ENCODE data around the gene APLNR. TPM values are rescaled to one million over a fixed set of nuclear protein-coding genes. Genes with fewer than 3 reads are reported as not detected.

The APLNR gene
- total and polyA plus RNA-seq, 2 of the 8 experiments (the other 6 are each of a cell fraction or from before 2014, with no cell fraction given): 0.80 TPM; not detected in 1

DNA sequence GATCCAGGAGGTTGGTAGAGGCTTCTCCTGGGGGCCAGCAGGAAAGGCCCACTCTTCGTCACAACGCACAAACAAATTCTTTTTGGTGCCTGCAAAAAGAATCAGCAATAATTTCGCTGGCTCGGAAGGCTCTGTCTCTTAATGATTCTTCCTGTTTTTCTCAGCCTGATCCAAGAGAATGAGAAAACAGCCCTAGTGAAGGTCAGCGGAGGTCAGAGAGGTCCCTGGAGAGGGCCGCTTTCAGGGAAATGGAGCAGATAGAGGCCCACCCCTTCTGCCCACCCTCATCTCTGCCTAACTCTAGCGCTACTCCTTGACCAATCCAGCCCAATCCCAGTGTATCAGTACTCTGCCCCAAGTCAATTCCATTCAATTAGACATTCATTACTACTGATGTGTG is 36.1 kb downstream of the APLNR start:
- H3K23me2 ChIP-seq (ENCODE audit: low read depth, low read length): no peaks in the 10 kb centered on the region; the same call in 1 of the 2 replicates
- H3K9ac ChIP-seq (replicated peaks in 1 of 4; ENCODE audit: extremely low read depth in 1 of 4, low read depth in 3 of 4, low read length in 3 of 4): no peak overlapping the region
- POLR2A ChIA-PET (ENCODE audit: partially characterized antibody): no interaction called here
- WGBS, 2 experiments (ENCODE audit: extremely low coverage in 1 of 2, insufficient coverage in 1 of 2, insufficient read length in 1 of 2, insufficient replicate concordance in 2 of 2, low coverage in 1 of 2, low lambda C conversion rate in 2 of 2, missing lambda C conversion rate in 1 of 2): 88% methylated on average over 7 of the region's 7 CpGs; no CpG with 5 or more reads in 1 of the 2 experiments
- no peaks in the 10 kb centered on the region for H4K20me1 ChIP-seq (replicated peaks in 1 of 2; ENCODE audit: control insufficient read depth in 1 of 2, insufficient read depth in 2 of 2, low read length in 2 of 2)
- CTCF ChIA-PET (ENCODE audit: partially characterized antibody): no interaction called here
- H3K4me2 ChIP-seq (ENCODE audit: insufficient read depth in 1 of 2, low read depth in 2 of 2, low read length in 2 of 2): no peak overlapping the region
- no peak overlapping the region for H2BK12ac ChIP-seq (ENCODE audit: low read depth, low read length)
- no peak overlapping the region for H3K4ac ChIP-seq (replicated peaks; ENCODE audit: insufficient read length, low read depth, low read length)
- no peak overlapping the region for H2BK5ac ChIP-seq (ENCODE audit: low read depth, low read length)
- H2BK20ac ChIP-seq (ENCODE audit: low read length): no peak overlapping the region
- no peak overlapping the region for H3K4me3 ChIP-seq (ENCODE audit: extremely low read depth in 1 of 4, insufficient read depth in 2 of 4, low read depth in 3 of 4, low read length in 4 of 4)
- H3K4me1 ChIP-seq (replicated peaks in 1 of 4; ENCODE audit: control insufficient read depth in 3 of 4, insufficient read depth in 4 of 4, low read length in 3 of 4): peaks cover 3 to 15% (median 11%) of the 10 kb centered on the region in 4 experiments; a peak in 5 of 7 replicates
- no peak overlapping the region for H4K5ac ChIP-seq (ENCODE audit: insufficient read length, low read depth, low read length)
- no peak overlapping the region for H4K91ac ChIP-seq (replicated peaks; ENCODE audit: insufficient read length, low read length)
- no peaks in the 10 kb centered on the region; a peak in 1 of 8 replicates for H3K36me3 ChIP-seq (ENCODE audit: control insufficient read depth in 2 of 4, insufficient read depth in 4 of 4, low read length in 3 of 4)
- FAIRE-seq: no peak
- no peak overlapping the region for H4K8ac ChIP-seq (ENCODE audit: extremely low read depth, insufficient read depth, low read length)
- H3K18ac ChIP-seq (ENCODE audit: extremely low read depth, low read length): no peak overlapping the region
- no peaks in the 10 kb centered on the region for H3K79me1 ChIP-seq (ENCODE audit: low read depth, low read length)
- no peak overlapping the region for H2BK15ac ChIP-seq (ENCODE audit: low read length)
- no peak for DNase-seq (ENCODE audit: low read depth in 1 of 2, low spot score in 2 of 2)
- no peak overlapping the region for H2BK120ac ChIP-seq (replicated peaks; ENCODE audit: low read depth, low read length)
- H3K14ac ChIP-seq (ENCODE audit: insufficient read length): no peak overlapping the region
- TF ChIP-seq, protein P1, sequence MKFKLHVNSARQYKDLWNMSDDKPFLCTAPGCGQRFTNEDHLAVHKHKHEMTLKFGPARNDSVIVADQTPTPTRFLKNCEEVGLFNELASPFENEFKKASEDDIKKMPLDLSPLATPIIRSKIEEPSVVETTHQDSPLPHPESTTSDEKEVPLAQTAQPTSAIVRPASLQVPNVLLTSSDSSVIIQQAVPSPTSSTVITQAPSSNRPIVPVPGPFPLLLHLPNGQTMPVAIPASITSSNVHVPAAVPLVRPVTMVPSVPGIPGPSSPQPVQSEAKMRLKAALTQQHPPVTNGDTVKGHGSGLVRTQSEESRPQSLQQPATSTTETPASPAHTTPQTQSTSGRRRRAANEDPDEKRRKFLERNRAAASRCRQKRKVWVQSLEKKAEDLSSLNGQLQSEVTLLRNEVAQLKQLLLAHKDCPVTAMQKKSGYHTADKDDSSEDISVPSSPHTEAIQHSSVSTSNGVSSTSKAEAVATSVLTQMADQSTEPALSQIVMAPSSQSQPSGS (IDR thresholded peaks at IDR 0.05; ENCODE audit: low read length): no peak
- no peak for TF ChIP-seq SP2 (IDR thresholded peaks at IDR 0.05; ENCODE audit: low read length)
- no peak overlapping the region for H3K56ac ChIP-seq (replicated peaks; ENCODE audit: insufficient read length, low read depth, low read length)
- no peak overlapping the region for H3K27ac ChIP-seq (ENCODE audit: low read depth, low read length)
- H3K9me3 ChIP-seq (ENCODE audit: insufficient read depth in 2 of 2, low read depth in 1 of 2, low read length in 1 of 2): no peaks in the 10 kb centered on the region
- H3K27me3 ChIP-seq (replicated peaks in 1 of 4; ENCODE audit: control insufficient read depth in 3 of 4, extremely low read depth in 1 of 4, insufficient read depth in 3 of 4, low read length in 3 of 4): no peaks in the 10 kb centered on the region
- no peak overlapping the region for H2AK5ac ChIP-seq (ENCODE audit: low read depth, low read length)
- no peak overlapping the region for H2AFZ ChIP-seq (ENCODE audit: low read length)
- H3K79me2 ChIP-seq (ENCODE audit: control insufficient read depth in 1 of 2, insufficient read depth in 2 of 2, low read length in 2 of 2): no peaks in the 10 kb centered on the region
- H3K23ac ChIP-seq (ENCODE audit: insufficient read length): no peak overlapping the region
